CD1c-positive myeloid dendritic cell (primary cell): ENCODE measurements around the gene TFEB.

Experiments used
- DNase-seq: peaks from one replicate; pipeline ENCODE4 v3.0.0-alpha.2; 2016; ENCODE audit errors: extremely low spot score

TFEB gene

GRCh38 chr6:41638935-41639808 lies 96.2 kb downstream of the TFEB start:
- DNase-seq: no peak

GRCh38 chr6:41638002-41638934 lies 97.1 kb downstream of the TFEB start, which contains the start of gene MDFI:
TSS of gene MDFI (plus strand) at chr6:41638468. CDS start at chr6:41638750, 282 bp downstream.
- no peak for DNase-seq

- no peak for DNase-seq
Observed at GRCh38 chr6:41637194-41638001, 98.0 kb downstream of the TFEB start.

- DNase-seq: no peak
Observed at GRCh38 chr6:41636833-41637193, 98.6 kb downstream of the TFEB start.

GRCh38 chr6:41635365-41635764 lies 100.0 kb downstream of the TFEB start:
- no peak for DNase-seq

GRCh38 chr6:41634657-41635056 lies 100.8 kb downstream of the TFEB start:
- DNase-seq: no peak
